ENCODE results near the gene AXIN1.
A peak's percentile ranks its signal among the peaks of the same experiment; 100 is the strongest.
"Not testable (repeated sequence)": the region's sequence is repeated elsewhere in the genome, so short reads cannot be mapped to it uniquely, and the experiment has no call there.

The AXIN1 gene

GRCh38 chr16:370443-370842, 17.9 kb upstream of the AXIN1 start, which contains the start of gene MRPL28:
Gene MRPL28, minus strand, starts transcription at chr16:370538. Its CDS starts 320 bp downstream, at chr16:370218.
- DNase-seq (ENCODE audit: low spot score), result peak; percentile 92

- no peak for DNase-seq (ENCODE audit: low spot score)
These were observed 17.4 kb upstream of the AXIN1 start for GRCh38 chr16:369866-370436.

GRCh38 chr16:369275-369865, 16.8 kb upstream of the AXIN1 start:
- no peak for DNase-seq (ENCODE audit: low spot score)

- DNase-seq (ENCODE audit: low spot score), result no peak
These were observed 16.1 kb upstream of the AXIN1 start for GRCh38 chr16:368388-369158.

GRCh38 chr16:367333-367903, 14.9 kb upstream of the AXIN1 start:
- no peak for DNase-seq (ENCODE audit: low spot score)

- DNase-seq (ENCODE audit: low spot score), result no peak
These were observed 14.0 kb upstream of the AXIN1 start for GRCh38 chr16:366476-366875.

GRCh38 chr16:364595-365491, 12.3 kb upstream of the AXIN1 start:
- DNase-seq (ENCODE audit: low spot score), result no peak

- DNase-seq (ENCODE audit: low spot score), result no peak
These were observed 11.4 kb upstream of the AXIN1 start for GRCh38 chr16:363766-364490.

GRCh38 chr16:363110-363765, 10.7 kb upstream of the AXIN1 start:
- no peak for DNase-seq (ENCODE audit: low spot score)

GRCh38 chr16:362702-362999, 10.1 kb upstream of the AXIN1 start:
- DNase-seq (ENCODE audit: low spot score), result not testable (repeated sequence)

GRCh38 chr16:361872-362701, 9.6 kb upstream of the AXIN1 start:
- DNase-seq (ENCODE audit: low spot score), result peak; percentile 81

- no peak for DNase-seq (ENCODE audit: low spot score)
These were observed 8.9 kb upstream of the AXIN1 start for GRCh38 chr16:361341-361871.

GRCh38 chr16:360698-361336, 8.3 kb upstream of the AXIN1 start:
- DNase-seq (ENCODE audit: low spot score), result no peak

GRCh38 chr16:359871-360697, 7.6 kb upstream of the AXIN1 start:
- DNase-seq (ENCODE audit: low spot score), result peak; percentile 79

GRCh38 chr16:359067-359763, 6.7 kb upstream of the AXIN1 start:
- no peak for DNase-seq (ENCODE audit: low spot score)

GRCh38 chr16:356741-357140, 4.2 kb upstream of the AXIN1 start:
- DNase-seq (ENCODE audit: low spot score), result no peak

GRCh38 chr16:354971-355461, 2.5 kb upstream of the AXIN1 start:
- no peak for DNase-seq (ENCODE audit: low spot score)

Data from ecto neural progenitor cell (in vitro differentiated cells).